Upper lobe of left lung (tissue), 6 donors: ENCODE results near the gene PLXNA2. TPM values are rescaled to one million over a fixed set of nuclear protein-coding genes. Genes with fewer than 3 reads are reported as not detected.

Source experiments
- ATAC-seq, 2 donors: fragments of 200-7000 bp; cut with Tn5 transposase; one replicate each; pipeline ENCODE4 v1.9.1; 2022; ENCODE audit warnings: mild to moderate bottlenecking in 2 of 2, moderate library complexity in 2 of 2; ENCODE audit not compliant: low FRiP score in 2 of 2
- DNase-seq, 2 donors: peaks; one replicate each; pipeline ENCODE4 v3.0.0-alpha.2; 2019 to 2020
- H3K27ac ChIP-seq, 4 donors: fragments of 200-600 bp; sonication (generic); one replicate each; pipeline ENCODE4 v1.5.1; 2016 to 2019
- H3K27me3 ChIP-seq, 4 donors: fragments of 200-600 bp; sonication (generic); one replicate each; pipeline ENCODE4 v1.5.1; 2017 to 2019
- H3K36me3 ChIP-seq, 4 donors: fragments of 200-600 bp; sonication (generic); one replicate each; pipeline ENCODE4 v1.5.1; 2016 to 2019
- H3K4me1 ChIP-seq, 4 donors: fragments of 200-600 bp; sonication (generic); one replicate each; pipeline ENCODE4 v1.5.1; 2018 to 2019
- H3K4me3 ChIP-seq, 4 donors: fragments of 200-600 bp; sonication (generic); one replicate each; pipeline ENCODE4 v1.5.1; 2017 to 2019; ENCODE audit warnings: mild to moderate bottlenecking in 2 of 4, moderate library complexity in 1 of 4
- H3K9me3 ChIP-seq, 4 donors: fragments of 200-600 bp; sonication (generic); one replicate each; pipeline ENCODE4 v1.5.1; 2018 to 2019
- CTCF ChIP-seq, 6 experiments: fragments of 450-650 bp in 4 of 6; fragments of 200-600 bp in 2 of 6; sonication (generic) in 2 of 6; IDR thresholded peaks; one replicate each; pipeline ENCODE4 v1.5.1; 2016 to 2019; ENCODE audit warnings: antibody characterized with exemption in 6 of 6
- EP300 ChIP-seq, 4 donors: sonication (generic); formaldehyde crosslinking; IDR thresholded peaks; one replicate each; pipeline ENCODE4 v1.5.1; 2017; ENCODE audit warnings: antibody characterized with exemption in 4 of 4, control low read depth in 2 of 4
- POLR2A ChIP-seq, 4 donors: fragments of 450-650 bp; IDR thresholded peaks; one replicate each; pipeline ENCODE4 v1.5.1; 2016 to 2017; ENCODE audit warnings: antibody characterized with exemption in 4 of 4, mild to moderate bottlenecking in 2 of 4
- POLR2AphosphoS5 ChIP-seq, 2 donors: sonication (generic); formaldehyde crosslinking; IDR thresholded peaks; one replicate each; pipeline ENCODE4 v1.5.1; 2017; ENCODE audit warnings: antibody characterized with exemption in 2 of 2
- WGBS, 2 donors: methylation state at CpG; one replicate each; pipeline ENCODE4 v1.1.5; 2017 to 2018; 5-methylcytosine and 5-hydroxymethylcytosine counted together
- total RNA-seq, 6 donors: library from RNA; depleted of rRNA in 4 of 6; stranded (reverse); fragments of >200 nt in 4 of 6; gene quantifications; one replicate each; pipeline versions ENCODE4 v1.1.0 to v1.2.1, GENCODE V29; 2016 to 2021
- donor health status: DM: no; HTN: no; CAD: no; lungs with moderate emphysema.
- donor health status: DM: no; HTN: yes; CAD: no; lungs with severe emphysema.

PLXNA2 gene
- total RNA-seq, 6 donors from 2014 or later = 77.5 to 150 (median 101) TPM

- no peak overlapping the region for H3K4me3 ChIP-seq
These were observed 34.5 kb upstream of the PLXNA2 start for GRCh38 chr1:208278638-208279037.

GRCh38 chr1:208276757-208277435 lies 32.7 kb upstream of the PLXNA2 start:
- TF ChIP-seq EP300 (IDR thresholded peaks at IDR 0.05) = no peak
- no peak for TF ChIP-seq POLR2AphosphoS5 (IDR thresholded peaks at IDR 0.05)
- WGBS, 2 donors = 71 to 77% methylated on average over 3 of the region's 3 CpGs

More at GRCh38 chr1:208278638-208279037, 34.5 kb upstream of the PLXNA2 start:
- TF ChIP-seq POLR2AphosphoS5 (IDR thresholded peaks at IDR 0.05) (no peak), CTCF (IDR thresholded peaks at IDR 0.05) (no peak), POLR2A (IDR thresholded peaks at IDR 0.05) (no peak), EP300 (IDR thresholded peaks at IDR 0.05) (no peak)
- DNase-seq = no peak
- H3K27me3 ChIP-seq = no peaks in the 10 kb centered on the region
- 33 to 57% methylated on average over 1 of the region's 1 CpG for WGBS, 2 donors
- H3K27ac ChIP-seq = no peak overlapping the region
- H3K9me3 ChIP-seq = no peaks in the 10 kb centered on the region
- no peaks in the 10 kb centered on the region for H3K4me1 ChIP-seq
- ATAC-seq = no peak
- no peaks in the 10 kb centered on the region for H3K36me3 ChIP-seq

GRCh38 chr1:208275083-208275482 lies 30.9 kb upstream of the PLXNA2 start:
- no peaks in the 10 kb centered on the region for H3K9me3 ChIP-seq
- H3K27me3 ChIP-seq = no peaks in the 10 kb centered on the region
- ATAC-seq = no peak
- H3K4me1 ChIP-seq = no peaks in the 10 kb centered on the region
- no peak overlapping the region for H3K4me3 ChIP-seq
- WGBS, 2 donors = 80 to 95% methylated on average over 2 of the region's 2 CpGs
- H3K36me3 ChIP-seq = no peaks in the 10 kb centered on the region
- DNase-seq = no peak
- TF ChIP-seq CTCF (IDR thresholded peaks at IDR 0.05) = no peak
- TF ChIP-seq POLR2A (IDR thresholded peaks at IDR 0.05) = no peak
- no peak for TF ChIP-seq EP300 (IDR thresholded peaks at IDR 0.05)
- no peak for TF ChIP-seq POLR2AphosphoS5 (IDR thresholded peaks at IDR 0.05)
- no peak overlapping the region for H3K27ac ChIP-seq

More at GRCh38 chr1:208276757-208277435, 32.7 kb upstream of the PLXNA2 start:
- ATAC-seq (no peak), DNase-seq (no peak)
- Histone ChIP-seq H3K9me3 (no peaks in the 10 kb centered on the region), H3K4me1 (no peaks in the 10 kb centered on the region), H3K27me3 (no peaks in the 10 kb centered on the region), H3K36me3 (no peaks in the 10 kb centered on the region), H3K27ac (no peak overlapping the region), H3K4me3 (no peak overlapping the region)

- H3K4me3 ChIP-seq = no peak overlapping the region
- H3K4me1 ChIP-seq = no peaks in the 10 kb centered on the region
- no peak overlapping the region for H3K27ac ChIP-seq
- DNase-seq (no peak), ATAC-seq (no peak)
- H3K36me3 ChIP-seq = no peaks in the 10 kb centered on the region
- WGBS, 2 donors = 92 to 97% methylated on average over 6 of the region's 6 CpGs
- H3K27me3 ChIP-seq = no peaks in the 10 kb centered on the region
- no peak for TF ChIP-seq CTCF (IDR thresholded peaks at IDR 0.05)
- TF ChIP-seq EP300 (IDR thresholded peaks at IDR 0.05) = no peak
- TF ChIP-seq POLR2A (IDR thresholded peaks at IDR 0.05) = no peak
- no peak for TF ChIP-seq POLR2AphosphoS5 (IDR thresholded peaks at IDR 0.05)
- no peaks in the 10 kb centered on the region for H3K9me3 ChIP-seq
These were observed 29.3 kb upstream of the PLXNA2 start for GRCh38 chr1:208273386-208274017.

GRCh38 chr1:208272713-208273112 lies 28.5 kb upstream of the PLXNA2 start:
- H3K9me3 ChIP-seq = no peaks in the 10 kb centered on the region
- no peak for TF ChIP-seq EP300 (IDR thresholded peaks at IDR 0.05)
- no peak for TF ChIP-seq POLR2A (IDR thresholded peaks at IDR 0.05)
- TF ChIP-seq POLR2AphosphoS5 (IDR thresholded peaks at IDR 0.05) = no peak
- no peak for TF ChIP-seq CTCF (IDR thresholded peaks at IDR 0.05)
- no peaks in the 10 kb centered on the region for H3K36me3 ChIP-seq
- no peak overlapping the region for H3K27ac ChIP-seq
- DNase-seq (no peak), ATAC-seq (no peak)
- H3K4me3 ChIP-seq = no peak overlapping the region
- no peaks in the 10 kb centered on the region for H3K27me3 ChIP-seq
- H3K4me1 ChIP-seq = no peaks in the 10 kb centered on the region
- WGBS, 2 donors = 80 to 89% methylated on average over 1 of the region's 1 CpG
